ENCODE data around the gene GNG14.
"Not testable (repeated sequence)": the region's sequence is repeated elsewhere in the genome, so short reads cannot be mapped to it uniquely, and the experiment has no call there.

Gene GNG14

DNA sequence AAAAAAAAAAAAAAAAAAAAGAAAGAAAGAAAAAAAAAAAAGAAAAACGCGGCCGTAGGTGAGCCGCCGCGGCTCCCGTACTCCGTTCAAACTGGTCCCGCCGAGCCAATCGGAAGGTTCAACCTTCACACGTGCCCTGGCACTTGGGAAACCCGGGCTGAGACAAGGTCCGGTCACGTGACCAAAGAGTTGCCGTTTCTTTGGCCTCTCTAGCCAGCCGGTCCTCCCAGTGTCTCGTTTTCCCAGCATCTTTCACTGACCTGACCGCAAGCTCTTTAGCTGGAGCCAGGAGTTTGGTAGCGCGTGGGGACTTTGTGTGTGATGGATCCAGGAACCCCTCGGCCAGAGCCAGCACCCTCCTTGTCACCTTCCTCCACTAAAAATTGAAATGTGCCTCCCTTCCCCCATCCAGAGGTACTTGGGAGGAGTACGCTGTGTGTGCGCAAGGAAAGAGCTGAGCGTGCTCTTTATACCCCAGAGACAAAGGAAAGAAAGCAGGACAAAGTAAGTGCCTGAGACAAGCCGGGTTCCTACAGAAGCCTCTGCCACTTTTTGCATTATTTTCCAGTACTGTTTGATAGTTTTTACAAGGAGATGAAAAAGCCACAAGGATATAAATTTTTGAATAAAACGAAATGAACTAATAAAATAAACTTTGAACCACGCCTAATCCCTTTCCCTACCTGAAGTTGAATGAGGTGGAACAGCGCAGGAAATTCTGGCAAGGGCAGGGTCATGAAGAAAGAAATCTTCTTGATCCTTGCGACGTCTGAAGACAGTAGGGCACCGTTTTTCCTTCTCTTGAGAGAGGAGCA, 35.0 kb downstream of the GNG14 start:
- in situ Hi-C loops (cut with MboI; ENCODE audit: low sequenced_read_pairs) = no loop called here

- in situ Hi-C loops (cut with MboI; ENCODE audit: low sequenced_read_pairs) = no loop called here
Measured at GRCh38 chr19:12723381-12723640, 35.5 kb downstream of the GNG14 start.

- in situ Hi-C loops (cut with MboI; ENCODE audit: low sequenced_read_pairs) = no loop called here
Measured at GRCh38 chr19:12723641-12724426, 36.0 kb downstream of the GNG14 start, which contains the start of gene TNPO2. Gene TNPO2 (minus strand): TSS chr19:12723932. CDS start chr19:12720977, 2,955 bp downstream.

GRCh38 chr19:12725612-12726011, 37.8 kb downstream of the GNG14 start:
- in situ Hi-C loops (cut with MboI; ENCODE audit: low sequenced_read_pairs) = not testable (repeated sequence)

DNA sequence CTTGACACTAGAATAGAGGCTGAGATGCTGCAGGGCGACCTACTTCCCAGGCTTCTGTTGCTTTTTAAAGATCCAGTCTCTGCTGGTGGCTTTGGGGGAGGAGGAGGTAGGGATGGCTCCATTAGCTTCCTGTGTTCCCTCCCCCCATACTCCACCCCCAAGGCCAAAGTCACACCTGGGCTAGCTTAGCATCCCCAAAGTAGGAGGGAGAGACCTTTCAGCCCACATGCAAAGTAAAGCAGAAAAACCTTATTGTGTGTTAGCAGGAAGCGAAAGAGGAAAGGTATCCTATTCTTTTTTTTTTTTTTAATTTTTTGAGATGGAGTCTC, 39.2 kb downstream of the GNG14 start:
- in situ Hi-C loops (cut with MboI; ENCODE audit: low sequenced_read_pairs) = no loop called here

DNA sequence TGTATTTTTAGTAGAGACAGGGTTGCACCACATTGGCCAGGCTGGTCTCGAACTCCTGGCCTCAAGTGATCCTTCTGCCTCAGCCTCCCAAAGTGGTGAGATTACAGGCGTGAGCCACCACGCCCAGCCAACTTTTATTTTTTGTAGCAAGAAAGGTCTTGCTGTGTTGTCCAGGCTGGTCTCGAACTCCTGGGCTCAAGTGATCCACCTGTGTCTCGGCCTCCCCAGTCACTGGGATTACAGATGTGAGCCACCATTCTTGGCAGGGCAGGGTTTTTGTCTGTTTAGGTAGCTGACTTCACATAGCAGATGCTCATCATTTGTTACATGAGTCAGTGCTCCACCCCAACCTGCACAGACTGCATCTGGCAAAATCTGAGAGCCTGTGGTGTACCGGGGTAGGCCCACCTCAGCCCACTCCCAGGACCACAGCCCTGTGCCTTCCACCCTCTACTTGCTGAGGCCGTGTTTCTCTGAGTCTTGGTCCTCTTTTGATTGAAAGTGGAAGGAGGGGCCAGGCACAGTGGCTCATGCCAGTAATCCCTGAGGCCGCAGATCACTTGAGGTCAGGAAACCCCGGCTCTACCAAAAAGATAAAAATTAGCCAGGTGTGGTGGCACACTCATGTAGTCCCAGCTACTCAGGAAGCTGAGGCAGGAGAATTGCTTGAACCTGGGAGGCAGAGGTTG, 40.1 kb downstream of the GNG14 start:
- in situ Hi-C loops (cut with MboI; ENCODE audit: low sequenced_read_pairs) = no loop called here

DNA sequence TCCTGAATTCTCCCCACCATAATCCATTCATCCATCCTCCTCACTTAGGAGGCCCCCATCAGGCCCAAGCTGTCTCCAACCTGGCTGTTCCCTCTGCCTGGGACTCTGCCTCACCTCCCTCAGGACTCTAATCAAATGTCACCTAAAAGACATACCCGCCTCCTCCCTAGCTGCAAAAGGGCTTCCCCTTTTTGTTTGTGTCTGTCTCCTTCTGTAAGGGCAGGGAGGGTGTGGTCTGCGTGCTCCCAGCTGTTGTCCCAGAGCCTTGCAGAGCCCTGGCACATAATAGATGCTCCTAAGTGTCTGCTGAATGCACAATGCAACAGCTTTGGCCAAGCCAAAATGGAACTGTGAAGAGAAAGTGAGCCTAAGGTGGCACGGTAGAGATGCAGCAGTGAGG, 42.3 kb downstream of the GNG14 start:
- in situ Hi-C loops (cut with MboI; ENCODE audit: low sequenced_read_pairs) = no loop called here

- in situ Hi-C loops (cut with MboI; ENCODE audit: low sequenced_read_pairs) = no loop called here
Measured at GRCh38 chr19:12731337-12731736, 43.5 kb downstream of the GNG14 start.

GRCh38 chr19:12733369-12734214, 45.8 kb downstream of the GNG14 start:
- in situ Hi-C loops (cut with MboI; ENCODE audit: low sequenced_read_pairs) = no loop called here

- in situ Hi-C loops (cut with MboI; ENCODE audit: low sequenced_read_pairs) = no loop called here
Measured at GRCh38 chr19:12736995-12737834, 49.4 kb downstream of the GNG14 start, which contains the start of gene GET3. Gene GET3 (plus strand): TSS chr19:12737497. CDS start chr19:12737506, 9 bp downstream.

- in situ Hi-C loops (cut with MboI; ENCODE audit: low sequenced_read_pairs) = no loop called here
Measured at GRCh38 chr19:12737835-12738351, 50.1 kb downstream of the GNG14 start.

Measured in hTERT RPE-1 (cell line).